Testis (tissue), 2 donors: ENCODE data around the gene PPP2R2C.

Experiments used
- POLR2A ChIP-seq: fragments of 450-650 bp; IDR thresholded peaks from one replicate; pipeline ENCODE4 v1.6.1; 2017; ENCODE audit warnings: antibody characterized with exemption, mild to moderate bottlenecking, moderate library complexity
- TF ChIP-seq, protein P1 (sequence below), 3 experiments: fragments of 450-650 bp in 2 of 3; fragments of 200-600 bp in 1 of 3; sonication (generic) in 1 of 3; IDR thresholded peaks; one replicate each; pipeline ENCODE4 v1.5.1; 2016 to 2019; ENCODE audit warnings: antibody characterized with exemption in 3 of 3, mild to moderate bottlenecking in 2 of 3, moderate library complexity in 1 of 3

DNA sequence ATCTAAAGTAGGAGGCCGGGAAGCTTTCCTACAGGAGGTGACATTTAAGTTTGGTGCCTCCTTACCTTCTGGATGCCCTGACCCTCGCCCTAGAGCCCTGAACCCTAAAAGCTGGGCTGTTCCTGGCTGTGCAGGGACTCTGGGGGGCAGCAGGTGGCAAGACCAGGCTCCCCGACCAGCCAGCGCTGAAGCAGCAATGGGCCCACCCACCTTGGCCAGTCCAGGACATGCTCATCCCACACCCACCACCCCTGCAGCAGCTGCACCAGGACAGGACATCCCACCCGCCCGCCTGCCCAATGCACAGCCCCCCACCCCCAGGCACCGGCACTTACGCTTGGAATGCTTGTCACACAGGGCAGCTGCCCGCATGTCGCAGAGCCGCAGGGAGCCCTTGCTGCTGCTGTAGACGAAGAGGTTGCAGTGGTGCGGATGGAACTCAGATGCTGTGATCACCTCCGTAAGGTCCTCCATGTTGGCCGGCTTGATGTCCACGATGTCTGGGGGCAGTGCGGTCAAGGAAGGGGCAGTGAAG lies 124.8 kb downstream of the PPP2R2C start:
- TF ChIP-seq, protein P1, sequence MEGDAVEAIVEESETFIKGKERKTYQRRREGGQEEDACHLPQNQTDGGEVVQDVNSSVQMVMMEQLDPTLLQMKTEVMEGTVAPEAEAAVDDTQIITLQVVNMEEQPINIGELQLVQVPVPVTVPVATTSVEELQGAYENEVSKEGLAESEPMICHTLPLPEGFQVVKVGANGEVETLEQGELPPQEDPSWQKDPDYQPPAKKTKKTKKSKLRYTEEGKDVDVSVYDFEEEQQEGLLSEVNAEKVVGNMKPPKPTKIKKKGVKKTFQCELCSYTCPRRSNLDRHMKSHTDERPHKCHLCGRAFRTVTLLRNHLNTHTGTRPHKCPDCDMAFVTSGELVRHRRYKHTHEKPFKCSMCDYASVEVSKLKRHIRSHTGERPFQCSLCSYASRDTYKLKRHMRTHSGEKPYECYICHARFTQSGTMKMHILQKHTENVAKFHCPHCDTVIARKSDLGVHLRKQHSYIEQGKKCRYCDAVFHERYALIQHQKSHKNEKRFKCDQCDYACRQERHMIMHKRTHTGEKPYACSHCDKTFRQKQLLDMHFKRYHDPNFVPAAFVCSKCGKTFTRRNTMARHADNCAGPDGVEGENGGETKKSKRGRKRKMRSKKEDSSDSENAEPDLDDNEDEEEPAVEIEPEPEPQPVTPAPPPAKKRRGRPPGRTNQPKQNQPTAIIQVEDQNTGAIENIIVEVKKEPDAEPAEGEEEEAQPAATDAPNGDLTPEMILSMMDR (IDR thresholded peaks at IDR 0.05), result no peak
- no peak for TF ChIP-seq POLR2A
